Tibial artery (tissue), 4 donors: ENCODE results near the gene CHTOP.

ENCODE experiments used
- DNase-seq, 2 donors: peaks; one replicate each; pipeline ENCODE4 v3.0.0-alpha.2; 2019
- H3K27ac ChIP-seq, 2 donors: fragments of 200-600 bp; sonication (generic) in 1 of 2; 1 replicate in 1 of 2; 2 replicates in 1 of 2; pipeline ENCODE4 v1.5.1; 2018 to 2019; ENCODE audit warnings: mild to moderate bottlenecking in 1 of 2
- H3K27me3 ChIP-seq, 2 donors: fragments of 200-600 bp; sonication (generic) in 1 of 2; one replicate each; pipeline versions ENCODE4 v1.5.1 to v1.6.0; 2016 to 2019
- H3K36me3 ChIP-seq, 3 donors: fragments of 200-600 bp; sonication (generic) in 2 of 3; one replicate each; pipeline ENCODE4 v1.5.1; 2016 to 2019; ENCODE audit warnings: mild to moderate bottlenecking in 2 of 3
- H3K4me1 ChIP-seq, 4 donors: fragments of 200-600 bp; sonication (generic) in 2 of 4; 1 replicate in 3 of 4; 2 replicates in 1 of 4; pipeline ENCODE4 v1.5.1; 2016 to 2019
- H3K4me3 ChIP-seq, 2 donors: fragments of 200-600 bp; sonication (generic) in 1 of 2; 1 replicate in 1 of 2; 2 replicates in 1 of 2; pipeline ENCODE4 v1.5.1; 2018 to 2019; ENCODE audit warnings: mild to moderate bottlenecking in 2 of 2
- H3K9me3 ChIP-seq, 3 donors: fragments of 200-600 bp; sonication (generic) in 1 of 3; one replicate each; pipeline ENCODE4 v1.5.1; 2016 to 2019
- CTCF ChIP-seq, 2 experiments: fragments of 200-600 bp in 1 of 2; fragments of 450-650 bp in 1 of 2; IDR thresholded peaks; one replicate each; pipeline ENCODE4 v1.5.1; 2017 to 2019; ENCODE audit warnings: antibody characterized with exemption in 2 of 2, mild to moderate bottlenecking in 1 of 2, moderate library complexity in 1 of 2
- intact Hi-C: fragments of 100-400 bp; cut with DNase I; formaldehyde crosslinking; loops from one replicate; pipeline ENCODE4 v1.15.0; 2023; ENCODE audit warnings: low total_unique reads

CHTOP gene

DNA sequence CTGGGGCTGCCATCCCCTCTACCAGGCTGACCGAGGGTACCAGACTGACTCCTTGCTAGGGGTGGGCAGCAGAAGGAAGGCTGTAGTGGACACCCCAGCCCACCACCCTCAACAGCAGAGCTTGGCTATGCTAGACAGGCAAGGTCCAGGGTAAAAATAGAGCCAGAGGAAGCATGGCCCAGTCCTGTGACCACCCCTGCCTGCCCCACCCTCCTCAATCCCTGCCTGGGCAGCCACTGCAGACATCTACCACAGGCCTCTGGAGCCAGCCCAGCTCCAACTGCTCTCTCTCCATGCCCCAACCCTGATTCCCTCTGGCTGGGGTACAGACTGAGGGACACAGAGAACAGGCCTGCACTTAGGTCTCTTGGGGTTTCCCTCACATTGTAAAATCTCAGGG lies 3.9 kb upstream of the CHTOP start:
- no peak for TF ChIP-seq CTCF (IDR thresholded peaks at IDR 0.05)
- intact Hi-C loops = no loop called here
- Histone ChIP-seq H3K4me3 (no peak overlapping the region), H3K9me3 (no peaks in the 10 kb centered on the region), H3K27me3 (no peaks in the 10 kb centered on the region), H3K4me1 (peaks cover 0 to 68% (median 44%) of the 10 kb centered on the region in 4 donors), H3K27ac (peak overlapping the region; percentile 89 to 92), H3K36me3 (no peaks in the 10 kb centered on the region)
- peak in 1 of 2 donors; percentile 79 for DNase-seq

DNA sequence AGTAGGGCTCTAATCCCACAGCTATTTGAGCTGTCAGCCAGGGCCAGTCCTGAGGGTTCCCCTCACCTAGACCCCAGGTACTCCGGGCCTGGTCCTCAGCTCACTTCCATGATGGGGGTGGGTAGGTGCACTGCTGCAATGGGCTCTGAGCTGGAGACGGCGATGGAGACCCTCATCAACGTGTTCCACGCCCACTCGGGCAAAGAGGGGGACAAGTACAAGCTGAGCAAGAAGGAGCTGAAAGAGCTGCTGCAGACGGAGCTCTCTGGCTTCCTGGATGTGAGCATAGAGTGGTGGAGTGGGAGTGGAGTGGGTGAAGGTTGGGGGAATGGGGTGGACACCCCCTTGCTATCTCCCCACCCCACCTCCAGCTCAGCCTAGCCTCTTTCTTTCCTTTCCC lies 3.5 kb upstream of the CHTOP start:
- intact Hi-C loops = no loop called here
- no peak for DNase-seq
- TF ChIP-seq CTCF (IDR thresholded peaks at IDR 0.05) = no peak
- Histone ChIP-seq H3K9me3 (no peaks in the 10 kb centered on the region), H3K4me1 (peaks cover 0 to 68% (median 44%) of the 10 kb centered on the region in 4 donors), H3K36me3 (no peaks in the 10 kb centered on the region), H3K27me3 (no peaks in the 10 kb centered on the region), H3K4me3 (no peak overlapping the region), H3K27ac (peak overlapping the region; percentile 89 to 92)

GRCh38 chr1:153631047-153632022 lies 2.5 kb upstream of the CHTOP start:
- H3K27ac ChIP-seq = peak overlapping the region in 1 of 2 donors; percentile 89
- intact Hi-C loops = no loop called here
- DNase-seq = no peak

GRCh38 chr1:153633161-153633753 lies 609 bp upstream of the CHTOP start:
- peak overlapping the region; percentile 98 to 100 for H3K27ac ChIP-seq
- TF ChIP-seq CTCF (IDR thresholded peaks at IDR 0.05) = no peak
- intact Hi-C loops = no loop called here
- H3K9me3 ChIP-seq = no peaks in the 10 kb centered on the region
- peaks cover 0 to 64% (median 43%) of the 10 kb centered on the region in 4 donors for H3K4me1 ChIP-seq
- no peak for DNase-seq
- H3K27me3 ChIP-seq = no peaks in the 10 kb centered on the region
- H3K4me3 ChIP-seq = peak overlapping the region; percentile 79 to 89
- H3K36me3 ChIP-seq = peaks cover 21 to 22% (median 22%) of the 10 kb centered on the region in 3 donors

More at GRCh38 chr1:153631047-153632022, 2.5 kb upstream of the CHTOP start:
- TF ChIP-seq CTCF (IDR thresholded peaks at IDR 0.05) = no peak
- Histone ChIP-seq H3K4me1 (peaks cover 0 to 67% (median 44%) of the 10 kb centered on the region in 4 donors), H3K27me3 (no peaks in the 10 kb centered on the region), H3K9me3 (no peaks in the 10 kb centered on the region), H3K4me3 (no peak overlapping the region), H3K36me3 (peaks cover 2 to 3% (median 3%) of the 10 kb centered on the region in 3 donors)

GRCh38 chr1:153635872-153636271 lies 2.0 kb downstream of the CHTOP start:
- intact Hi-C loops = no loop called here
- peaks cover 47 to 49% (median 48%) of the 10 kb centered on the region in 3 donors for H3K36me3 ChIP-seq
- peaks cover 0 to 52% (median 27%) of the 10 kb centered on the region in 4 donors for H3K4me1 ChIP-seq
- H3K4me3 ChIP-seq = peak overlapping the region in 1 of 2 donors; percentile 89
- no peak for DNase-seq
- H3K9me3 ChIP-seq = no peaks in the 10 kb centered on the region
- peak overlapping the region; percentile 98 to 100 for H3K27ac ChIP-seq
- TF ChIP-seq CTCF (IDR thresholded peaks at IDR 0.05) = no peak
- no peaks in the 10 kb centered on the region for H3K27me3 ChIP-seq
